Neutrophil (primary cell): ENCODE measurements around the gene RNF4.

Source experiments
- H3K27ac ChIP-seq: fragments of 200-600 bp; sonication (generic); 2 replicates; pipeline ENCODE4 v1.5.1; 2016; ENCODE audit warnings: mild to moderate bottlenecking, moderate library complexity
- H3K27me3 ChIP-seq: fragments of 200-600 bp; sonication (generic); 2 replicates; pipeline ENCODE4 v1.6.0; 2016; ENCODE audit warnings: mild to moderate bottlenecking
- H3K36me3 ChIP-seq: fragments of 200-600 bp; sonication (generic); 2 replicates; pipeline ENCODE4 v1.5.1; 2017
- H3K4me1 ChIP-seq, 2 experiments: fragments of 200-600 bp in 1 of 2; sonication (generic) in 1 of 2; 1 replicate in 1 of 2; 2 replicates in 1 of 2; pipeline versions ENCODE4 v1.5.1 to v1.6.1; 2013 to 2016; ENCODE audit warnings: low read depth in 1 of 2, low read length in 1 of 2, mild to moderate bottlenecking in 1 of 2, moderate library complexity in 1 of 2; ENCODE audit not compliant: control insufficient read depth in 1 of 2, insufficient read depth in 1 of 2
- H3K4me3 ChIP-seq, 2 experiments: fragments of 200-600 bp in 1 of 2; sonication (generic) in 1 of 2; 1 replicate in 1 of 2; 2 replicates in 1 of 2; pipeline ENCODE4 v1.5.1; 2013 to 2016; ENCODE audit warnings: low read depth in 1 of 2, low read length in 1 of 2, mild to moderate bottlenecking in 1 of 2, moderate library complexity in 1 of 2
- H3K9me3 ChIP-seq: fragments of 200-600 bp; sonication (generic); 2 replicates; pipeline ENCODE4 v1.5.1; 2016
- CTCF ChIP-seq: fragments of 200-600 bp; sonication (generic); IDR thresholded peaks from 2 replicates; pipeline ENCODE4 v1.5.1; 2016; ENCODE audit warnings: antibody characterized with exemption

RNF4 gene

GRCh38 chr4:2424581-2424980, 44.3 kb upstream of the RNF4 start:
- H3K9me3 ChIP-seq = no peaks in the 10 kb centered on the region
- no peak overlapping the region for H3K27ac ChIP-seq
- no peak overlapping the region for H3K4me3 ChIP-seq
- H3K27me3 ChIP-seq = peaks cover 36% of the 10 kb centered on the region
- TF ChIP-seq CTCF = no peak
- H3K4me1 ChIP-seq = peaks cover under 1 to 1% of the 10 kb centered on the region in 2 experiments
- no peaks in the 10 kb centered on the region for H3K36me3 ChIP-seq

- no peak for TF ChIP-seq CTCF
- H3K9me3 ChIP-seq = no peaks in the 10 kb centered on the region
- no peak overlapping the region for H3K4me3 ChIP-seq
- H3K27ac ChIP-seq = no peak overlapping the region
- H3K4me1 ChIP-seq = no peaks in the 10 kb centered on the region
- H3K27me3 ChIP-seq = peaks cover 26% of the 10 kb centered on the region
- H3K36me3 ChIP-seq = no peaks in the 10 kb centered on the region
Measured at GRCh38 chr4:2425386-2426068, 43.4 kb upstream of the RNF4 start.

- Histone ChIP-seq H3K27me3 (peaks cover 21% of the 10 kb centered on the region), H3K4me1 (no peaks in the 10 kb centered on the region), H3K27ac (no peak overlapping the region), H3K4me3 (no peak overlapping the region), H3K36me3 (no peaks in the 10 kb centered on the region), H3K9me3 (no peaks in the 10 kb centered on the region)
- no peak for TF ChIP-seq CTCF
Measured at GRCh38 chr4:2426069-2426397, 42.9 kb upstream of the RNF4 start.

- Histone ChIP-seq H3K27me3 (peaks cover 13% of the 10 kb centered on the region), H3K36me3 (no peaks in the 10 kb centered on the region), H3K27ac (no peak overlapping the region), H3K9me3 (no peaks in the 10 kb centered on the region), H3K4me3 (no peak overlapping the region), H3K4me1 (no peaks in the 10 kb centered on the region)
- TF ChIP-seq CTCF = no peak
Measured at GRCh38 chr4:2426711-2427275, 42.1 kb upstream of the RNF4 start.

GRCh38 chr4:2427383-2428334, 41.2 kb upstream of the RNF4 start:
- Histone ChIP-seq H3K27ac (no peak overlapping the region), H3K4me3 (no peak overlapping the region), H3K9me3 (no peaks in the 10 kb centered on the region), H3K36me3 (no peaks in the 10 kb centered on the region), H3K4me1 (no peaks in the 10 kb centered on the region), H3K27me3 (peaks cover 5% of the 10 kb centered on the region)
- no peak for TF ChIP-seq CTCF
